ENCODE measurements around the gene SIKE1.

DNA sequence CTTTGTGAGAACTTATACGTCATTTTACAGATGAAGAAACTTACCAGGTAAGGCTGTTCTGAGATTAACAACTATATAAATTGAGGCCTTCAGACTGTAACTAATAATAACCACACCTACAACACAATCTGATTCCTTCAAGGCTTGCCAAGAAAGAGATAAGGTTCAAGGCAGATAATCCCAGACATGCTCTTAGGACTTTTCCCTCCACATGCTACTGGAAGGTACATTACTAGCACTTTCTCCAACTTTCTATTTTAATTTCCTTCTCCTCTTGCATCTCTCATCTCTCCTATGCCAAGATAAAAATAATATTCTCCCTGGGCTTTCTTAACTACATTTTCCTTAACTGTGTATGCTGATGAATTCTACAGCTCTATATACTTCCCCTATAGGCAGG is 45.0 kb downstream of the SIKE1 start:
- TF ChIP-seq CTCF (IDR thresholded peaks at IDR 0.05) (no peak), EZH2 (IDR thresholded peaks at IDR 0.05) (no peak), EZH2phosphoT487 (IDR thresholded peaks at IDR 0.05) (no peak)

Data from neural progenitor cell (in vitro differentiated cells).